ENCODE results near the gene PPP6R3.
A peak's percentile ranks its signal among the peaks of the same experiment; 100 is the strongest.
"Not testable (repeated sequence)": the region's sequence is repeated elsewhere in the genome, so short reads cannot be mapped to it uniquely, and the experiment has no call there.

PPP6R3 gene

DNA sequence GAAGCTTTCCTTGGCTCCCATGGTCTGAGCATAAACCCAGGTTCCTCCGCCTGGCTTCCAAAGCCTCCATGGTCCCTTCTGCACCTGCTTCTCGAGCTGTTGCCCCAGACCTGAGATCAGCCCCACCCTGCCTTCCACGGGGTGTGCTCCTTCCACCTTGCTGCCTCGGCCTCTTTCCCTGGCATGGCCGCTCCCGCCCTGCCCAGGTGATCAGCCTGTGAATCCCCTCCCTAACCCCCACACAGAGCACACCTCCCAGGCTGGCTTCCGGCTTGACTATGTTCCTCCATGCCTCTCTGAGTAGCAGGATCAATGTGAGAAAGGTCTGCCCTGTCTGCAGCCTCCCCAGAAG lies 2.7 kb upstream of the PPP6R3 start:
- no peak for DNase-seq

- DNase-seq: not testable (repeated sequence)
These were observed 2.2 kb upstream of the PPP6R3 start for GRCh38 chr11:68458340-68458739.

DNA sequence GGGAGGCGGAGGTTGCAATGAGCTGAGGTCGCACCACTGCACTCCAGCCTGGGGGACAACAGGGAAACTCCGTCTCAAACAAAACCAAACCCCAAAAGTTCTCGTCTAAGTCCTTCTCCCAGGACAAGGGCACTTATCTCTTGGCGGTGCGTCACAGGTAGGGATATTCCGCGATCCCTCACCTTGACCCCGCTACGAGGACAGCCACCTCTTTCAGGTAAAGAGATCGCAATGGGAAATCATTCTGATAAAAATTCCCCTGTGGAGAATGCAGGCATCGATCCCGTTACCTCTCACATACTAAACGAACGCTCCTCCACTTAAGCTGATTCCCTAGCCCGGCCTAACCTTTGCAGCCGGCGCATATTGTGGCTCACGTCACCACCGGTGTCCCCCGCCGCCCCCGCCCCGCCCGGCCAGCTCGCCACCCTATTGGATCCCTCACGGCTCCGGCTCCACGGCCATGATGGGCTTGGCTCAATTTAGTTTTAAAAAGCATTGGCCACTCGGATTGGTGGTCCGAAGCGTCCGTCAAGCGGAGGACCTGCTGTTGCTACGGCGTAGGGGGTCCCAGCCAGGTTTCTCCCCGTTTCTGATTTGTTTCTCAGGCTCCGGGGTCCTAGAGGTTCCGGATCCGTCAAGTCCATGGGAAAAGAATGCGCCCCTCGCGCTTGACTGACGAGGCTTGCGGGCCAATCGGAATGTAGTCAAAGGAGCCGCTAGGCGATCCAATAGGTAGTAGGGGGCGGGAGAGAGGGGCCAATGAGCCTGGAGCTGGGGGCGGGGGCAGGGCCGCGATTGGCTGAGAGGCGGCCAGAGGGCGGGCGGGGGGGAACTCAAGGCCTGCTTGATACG lies 439 bp upstream of the PPP6R3 start:
- DNase-seq: peak; percentile 93

DNA sequence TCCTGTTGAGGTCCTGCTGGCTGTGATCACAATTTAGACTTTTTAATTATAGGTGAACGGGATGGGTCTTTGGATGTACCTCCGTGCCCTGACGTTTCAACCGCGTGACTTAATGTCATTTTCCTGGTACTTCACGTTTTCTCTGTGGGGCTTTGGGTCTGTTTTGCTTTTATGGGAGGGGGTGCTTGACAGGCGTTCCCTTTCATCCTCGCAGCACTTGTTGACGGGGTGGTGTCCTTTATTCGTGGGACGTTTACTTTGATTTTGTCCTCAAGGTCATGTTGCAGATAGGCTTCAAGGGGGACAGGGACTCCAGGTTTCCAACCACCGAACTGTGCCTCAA lies 994 bp downstream of the PPP6R3 start:
- DNase-seq: no peak

DNA sequence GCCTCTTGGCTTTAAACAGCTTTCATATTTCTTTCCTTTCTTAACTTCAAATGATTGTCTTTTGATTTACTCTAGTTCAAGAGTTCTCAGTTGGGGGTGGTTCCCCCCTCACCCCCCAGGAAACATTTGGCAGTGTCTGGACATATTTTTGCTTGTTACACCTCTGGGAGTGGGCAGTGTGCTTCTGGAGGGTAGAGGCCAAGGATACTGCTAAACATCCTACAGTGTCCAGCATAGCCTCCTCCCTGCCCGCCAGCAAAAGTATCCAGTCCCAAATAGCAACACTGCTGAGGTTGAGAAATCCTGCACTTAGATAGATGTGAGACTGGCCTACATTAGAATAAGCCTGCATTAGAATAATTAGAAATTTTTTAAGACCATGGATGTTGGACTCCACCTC lies 3.2 kb downstream of the PPP6R3 start:
- DNase-seq: no peak

DNA sequence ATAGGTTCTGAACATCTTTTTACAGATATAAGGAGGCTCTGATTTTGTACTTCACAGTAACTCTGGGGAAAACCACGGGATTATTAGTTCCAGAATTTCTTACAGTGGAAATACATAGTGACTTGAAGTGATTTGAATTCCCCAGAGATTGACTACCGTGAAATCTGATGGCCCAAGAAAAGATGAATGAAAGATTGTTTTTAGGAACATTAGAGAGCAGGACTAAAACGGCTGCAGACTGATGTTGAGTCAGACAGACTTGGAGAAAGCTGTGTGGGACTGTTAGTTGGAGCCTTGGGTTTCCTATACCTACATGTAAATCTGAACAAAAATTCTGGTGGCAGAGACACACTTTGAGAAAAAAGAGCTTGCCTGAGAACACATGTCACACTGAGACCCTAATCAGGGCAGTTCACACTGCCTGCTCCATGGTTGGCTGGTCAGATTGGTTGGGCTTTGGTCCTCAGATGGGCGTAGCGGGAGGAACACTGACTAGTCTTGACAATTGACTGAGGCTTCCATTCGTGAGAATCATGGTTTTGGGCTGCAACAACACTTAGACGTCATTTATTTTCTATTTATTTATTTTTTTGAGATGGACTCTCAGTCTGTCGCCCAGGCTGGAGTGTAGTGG lies 6.8 kb downstream of the PPP6R3 start:
- no peak for DNase-seq

GRCh38 chr11:68468217-68468828 lies 7.8 kb downstream of the PPP6R3 start:
- no peak for DNase-seq

GRCh38 chr11:68469122-68469521 lies 8.6 kb downstream of the PPP6R3 start:
- no peak for DNase-seq

DNA sequence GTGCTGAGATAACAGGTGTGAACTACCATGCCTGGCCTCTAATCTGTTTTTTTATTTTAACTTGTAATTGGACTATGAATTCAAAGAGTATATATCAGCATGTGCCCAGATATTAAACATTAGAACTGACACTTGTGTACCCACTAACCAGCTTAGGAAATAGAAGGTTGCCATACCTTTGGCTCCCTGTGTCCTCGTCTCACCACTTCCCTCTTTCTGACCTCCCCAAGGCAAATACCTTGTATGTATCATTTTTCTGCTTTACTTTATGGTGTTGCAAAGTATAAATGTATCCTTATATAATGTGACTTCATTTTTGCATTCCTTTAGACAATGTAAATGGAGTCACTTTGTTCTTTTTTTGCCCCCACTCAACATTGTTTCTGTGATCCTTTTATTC lies 9.1 kb downstream of the PPP6R3 start:
- DNase-seq: no peak

GRCh38 chr11:68470304-68470811 lies 9.8 kb downstream of the PPP6R3 start:
- no peak for DNase-seq

- no peak for DNase-seq
These were observed 11.1 kb downstream of the PPP6R3 start for GRCh38 chr11:68471360-68472340.

DNA sequence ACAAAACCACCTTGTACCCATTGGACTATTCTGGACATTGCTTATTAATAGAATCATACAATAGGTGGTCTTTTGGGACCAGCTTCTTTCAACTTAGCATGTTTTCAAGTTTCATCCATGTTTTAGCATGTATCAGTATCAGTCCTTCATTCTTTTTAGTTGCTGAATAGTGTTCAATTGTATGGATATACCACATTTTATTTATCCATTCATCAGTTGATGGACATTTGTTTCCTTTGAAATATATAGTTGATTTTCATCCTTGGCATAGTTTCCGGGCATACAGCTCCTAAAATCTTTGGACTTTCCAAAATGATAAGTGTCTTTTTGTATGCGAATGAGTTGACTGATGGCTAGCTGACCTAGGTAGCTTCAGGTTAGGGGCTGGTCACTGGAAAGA lies 12.2 kb downstream of the PPP6R3 start:
- DNase-seq: no peak

DNA sequence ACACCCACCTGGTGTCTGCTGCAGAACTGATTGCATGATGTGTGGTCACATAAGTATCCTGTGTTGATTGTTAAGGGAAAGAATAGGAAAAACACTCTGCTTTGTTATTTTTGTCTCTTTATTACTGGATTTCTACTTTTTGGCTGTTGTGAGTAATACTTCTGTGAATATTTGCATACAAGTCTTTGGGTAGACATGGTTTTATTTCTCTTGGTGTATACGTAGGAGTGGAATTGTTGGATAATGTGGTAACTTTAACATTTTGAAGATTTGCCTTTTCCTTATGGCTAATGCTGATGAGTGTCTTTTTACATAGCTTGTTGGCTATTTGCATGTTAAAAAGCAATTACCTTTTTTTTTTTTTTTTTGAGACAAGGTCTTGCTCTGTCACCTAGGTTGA lies 13.1 kb downstream of the PPP6R3 start:
- DNase-seq: no peak

DNA sequence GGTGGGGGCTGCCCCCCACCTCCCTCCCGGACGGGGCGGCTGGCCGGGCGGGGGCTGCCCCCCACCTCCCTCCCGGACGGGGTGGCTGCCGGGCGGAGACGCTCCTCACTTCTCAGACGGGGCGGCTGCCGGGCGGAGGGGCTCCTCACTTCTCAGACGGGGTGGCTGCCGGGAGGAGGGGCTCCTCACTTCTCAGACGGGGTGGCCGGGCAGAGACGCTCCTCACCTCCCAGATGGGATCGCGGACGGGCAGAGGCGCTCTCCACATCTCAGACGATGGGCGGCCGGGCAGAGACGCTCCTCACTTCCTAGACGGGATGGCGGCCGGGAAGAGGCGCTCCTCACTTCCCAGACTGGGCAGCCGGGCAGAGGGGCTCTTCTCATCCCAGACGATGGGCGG lies 15.1 kb downstream of the PPP6R3 start:
- DNase-seq: not testable (repeated sequence)

- no peak for DNase-seq
These were observed 18.8 kb downstream of the PPP6R3 start for GRCh38 chr11:68479390-68479789.

GRCh38 chr11:68480193-68480592 lies 19.6 kb downstream of the PPP6R3 start:
- no peak for DNase-seq

GRCh38 chr11:68480852-68481510 lies 20.4 kb downstream of the PPP6R3 start:
- DNase-seq: no peak

DNA sequence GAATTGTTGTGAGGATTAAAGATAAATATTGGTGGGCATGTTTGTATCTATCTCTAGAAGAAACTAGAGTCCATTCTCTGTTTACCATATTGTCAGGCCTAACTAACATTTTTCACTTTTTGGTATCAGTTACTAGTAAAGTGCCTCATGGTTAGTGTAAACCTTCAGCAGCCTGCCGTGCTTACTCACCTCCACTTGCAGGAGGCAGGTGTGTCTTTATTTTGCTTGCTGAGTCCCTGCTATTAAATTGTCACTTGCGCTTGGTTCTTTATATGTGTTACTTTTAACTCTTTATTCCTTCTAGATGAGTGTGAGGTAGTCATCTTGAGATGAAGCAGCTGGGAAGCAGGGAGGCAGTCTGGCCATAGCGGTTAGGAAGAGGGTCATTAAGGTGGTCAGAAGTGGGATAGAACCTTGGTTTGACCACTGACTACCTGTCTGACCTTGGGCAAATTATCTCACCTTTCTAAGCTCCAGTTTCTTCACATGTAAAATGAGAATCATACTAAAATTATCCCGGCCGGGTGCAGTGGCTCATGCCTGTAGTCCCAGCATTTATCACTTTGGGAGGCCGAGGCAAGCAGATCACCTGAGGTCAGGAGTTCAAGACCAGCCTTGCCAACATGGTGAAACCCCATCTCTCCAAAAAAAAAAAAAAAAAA lies 21.2 kb downstream of the PPP6R3 start:
- DNase-seq: no peak

DNA sequence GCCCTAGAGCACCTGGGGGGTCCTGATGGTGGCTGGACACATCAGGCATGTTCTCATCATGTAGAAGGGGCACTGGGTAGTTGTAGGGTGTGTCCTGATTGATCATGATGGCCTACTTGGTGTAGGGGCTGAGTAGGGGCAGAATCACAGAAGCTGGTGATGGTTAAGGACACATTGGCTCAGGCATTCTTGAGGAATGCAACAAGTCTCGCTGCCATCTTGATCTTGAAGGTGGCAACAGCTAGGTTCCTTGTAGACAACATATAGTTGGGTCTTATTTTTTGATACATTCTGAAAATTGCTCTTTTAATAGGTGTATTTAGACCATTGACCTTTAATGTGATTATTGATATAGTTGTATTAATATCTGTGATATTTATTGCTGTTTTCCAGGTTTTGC lies 28.1 kb downstream of the PPP6R3 start:
- no peak for DNase-seq

DNA sequence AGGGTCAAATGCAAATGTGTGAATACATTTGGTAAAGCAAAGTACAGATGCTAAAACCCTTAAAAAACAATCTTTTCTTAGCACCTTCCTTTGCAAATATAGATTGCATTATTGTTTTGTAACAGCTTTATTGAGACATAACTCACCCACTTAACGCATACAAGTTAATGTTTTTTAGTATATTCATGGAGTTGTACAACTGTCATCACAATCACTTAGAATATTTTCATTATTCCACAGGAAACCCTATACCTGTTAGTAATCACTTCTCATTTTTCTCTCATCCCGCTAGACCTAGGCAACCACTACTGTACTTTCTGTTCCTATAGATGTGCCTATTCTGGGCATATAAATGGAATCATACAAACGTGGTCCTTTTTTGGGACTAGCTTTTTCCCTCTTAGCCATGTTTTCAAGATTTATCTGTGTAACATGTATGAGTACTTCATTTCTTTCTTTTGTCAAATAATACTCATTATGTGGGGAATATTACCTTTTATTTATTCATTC lies 34.7 kb downstream of the PPP6R3 start:
- no peak for DNase-seq

DNA sequence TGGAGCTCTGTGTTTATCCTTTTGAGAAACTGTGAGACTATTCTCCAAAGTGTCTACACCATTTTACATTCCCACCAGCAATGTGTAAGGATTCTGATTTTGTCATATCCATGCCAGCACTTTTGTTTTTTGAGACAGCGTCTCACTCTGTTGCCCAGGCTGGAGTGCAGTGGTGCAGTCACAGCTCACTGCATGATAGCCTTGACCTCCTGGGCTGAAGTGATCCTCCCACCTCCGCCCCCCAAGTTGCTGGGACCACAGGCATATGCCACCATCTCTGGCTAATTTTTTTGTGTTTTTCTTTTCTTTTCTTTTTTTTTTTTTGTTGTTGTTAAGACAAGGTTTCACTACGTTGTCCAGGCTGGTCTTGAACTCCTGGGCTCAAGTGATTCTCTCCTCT lies 35.3 kb downstream of the PPP6R3 start:
- DNase-seq: no peak
